ENCODE data around the gene LSM2. TPM values are rescaled to one million over a fixed set of nuclear protein-coding genes. Genes with fewer than 3 reads are reported as not detected.
"Not testable (repeated sequence)": the region's sequence is repeated elsewhere in the genome, so short reads cannot be mapped to it uniquely, and the experiment has no call there.

The LSM2 gene
- total and polyA plus RNA-seq, 2 donors (not counting 1 experiment from before 2014, with no cell fraction given): 52.4 to 57.4 TPM

DNA sequence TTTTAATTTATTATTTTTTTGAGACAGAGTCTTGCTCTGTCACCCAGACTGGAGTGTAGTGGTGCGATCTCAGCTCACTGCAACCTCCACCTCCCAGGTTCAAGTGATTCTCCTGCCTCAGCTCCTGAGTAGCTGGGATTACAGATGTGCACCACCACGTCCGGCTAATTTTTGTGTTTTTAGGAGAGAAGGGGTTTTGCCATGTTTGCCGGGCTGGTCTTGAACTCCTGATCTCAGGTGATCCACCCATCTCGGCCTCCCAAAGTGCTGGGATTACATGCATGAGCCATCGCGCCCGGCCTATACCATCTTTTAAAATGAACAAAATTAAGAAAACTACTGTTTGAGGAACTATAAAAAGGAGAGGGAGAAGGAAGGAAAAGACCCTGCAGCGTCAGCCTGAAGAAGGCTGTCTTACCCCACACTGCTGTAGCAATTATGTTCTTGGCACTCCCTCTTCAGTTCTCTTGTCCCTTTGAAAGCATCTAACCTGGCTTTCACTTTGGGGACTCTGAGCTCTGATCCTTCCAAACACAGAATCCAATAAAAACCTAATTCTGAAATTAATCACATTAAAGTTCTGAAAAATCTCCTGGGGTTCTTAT is 16.9 kb upstream of the LSM2 start:
- H3K9me3 Mint-ChIP-seq (ENCODE audit: insufficient read depth); H4K20me1 ChIP-seq (ENCODE audit: control insufficient read depth, insufficient read depth, low read length, poor library complexity, severe bottlenecking); H3K27ac Mint-ChIP-seq; H3K27me3 ChIP-seq (replicated peaks in 1 of 4; ENCODE audit: control extremely low read depth in 1 of 4, control insufficient read depth in 3 of 4, insufficient read depth in 4 of 4, low read length in 3 of 4); H3K27ac ChIP-seq (ENCODE audit: low read length in 2 of 2); H3K4me3 Mint-ChIP-seq; H3K4me2 ChIP-seq (replicated peaks; ENCODE audit: low read depth, low read length, poor library complexity, severe bottlenecking); H3K27me3 Mint-ChIP-seq; H3K9ac ChIP-seq (ENCODE audit: low read length); H3K4me3 ChIP-seq (ENCODE audit: control extremely low read depth in 1 of 5, extremely low read depth in 1 of 5, insufficient read depth in 1 of 5, low read depth in 2 of 5, low read length in 4 of 5); H3K9me3 ChIP-seq (ENCODE audit: control extremely low read depth in 1 of 3, control insufficient read depth in 2 of 3, insufficient read depth in 1 of 3, low read length in 2 of 3); H3K36me3 ChIP-seq (replicated peaks in 1 of 2; ENCODE audit: control extremely low read depth in 1 of 2, control insufficient read depth in 1 of 2, extremely low read depth in 1 of 2, insufficient read depth in 2 of 2, low read length in 1 of 2); DNase-seq; intact Hi-C loops (cut with micrococcal nuclease); ATAC-seq (ENCODE audit: low read depth); H2AFZ ChIP-seq (ENCODE audit: insufficient read depth, low read depth, low read length, poor library complexity, severe bottlenecking); H3K79me2 ChIP-seq (ENCODE audit: control insufficient read depth, insufficient read depth, low read length): not testable (repeated sequence)
- 45% methylated on average over 4 of the region's 9 CpGs for WGBS (ENCODE audit: insufficient coverage)
- peaks cover 31% of the 10 kb centered on the region for H3K4me1 Mint-ChIP-seq
- CTCF ChIA-PET: interaction anchor here (1.4 kb wide), 1 partner anchor 94 kb away, joined by 4 read pairs; no protein-coding TSS in a partner anchor
- POLR2A ChIA-PET: interaction anchor here (0.7 kb wide), 1 partner anchor 276 kb away, joined by 3 read pairs; the partner anchor contains the start of gene NFKBIL1
- peaks cover 22 to 35% of the 10 kb centered on the region in 2 donors for H3K4me1 ChIP-seq (ENCODE audit: control insufficient read depth in 2 of 2, insufficient read depth in 2 of 2, low read length in 2 of 2)

DNA sequence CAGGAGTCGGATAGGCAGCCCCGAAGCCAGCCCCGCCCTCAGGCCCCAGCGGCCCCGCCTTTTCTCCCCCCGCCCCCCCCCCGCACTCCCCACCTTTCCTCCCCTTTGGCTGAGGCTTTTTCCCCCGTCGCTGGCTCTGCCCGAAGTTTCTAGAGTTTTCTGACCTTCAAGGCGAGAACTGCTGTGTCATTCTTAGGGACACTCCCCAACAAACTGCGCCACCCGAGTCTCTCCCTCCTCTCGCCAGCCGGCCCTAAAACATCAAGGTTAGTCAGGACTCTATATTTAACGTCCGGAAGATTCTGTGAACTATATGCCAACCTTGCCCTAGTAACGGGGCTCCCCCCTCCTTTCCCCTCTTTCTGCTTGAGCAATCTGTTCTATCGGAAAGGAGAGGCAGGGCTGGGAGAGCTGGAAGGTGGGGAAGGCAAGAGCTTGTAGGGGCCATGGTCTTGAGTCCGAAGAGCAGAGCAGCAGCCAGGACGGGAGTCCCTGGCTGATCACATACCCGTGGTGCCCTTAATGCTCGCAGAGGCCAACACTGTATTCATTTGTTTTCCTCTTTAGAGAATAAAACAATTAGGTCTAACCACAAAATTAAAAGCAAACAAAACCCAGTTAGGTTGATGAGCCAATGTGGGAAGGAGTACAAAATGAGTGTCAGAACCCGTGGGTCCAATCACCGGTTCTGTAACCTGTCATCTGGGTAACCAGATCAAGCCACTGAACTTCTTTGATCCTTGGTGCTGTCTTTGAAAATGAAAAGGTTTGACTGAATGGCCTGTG is 15.5 kb upstream of the LSM2 start:
- Histone ChIP-seq H3K4me3 (ENCODE audit: control extremely low read depth in 1 of 5, extremely low read depth in 1 of 5, insufficient read depth in 1 of 5, low read depth in 2 of 5, low read length in 4 of 5) (peak overlapping the region in 4 of 5 experiments; percentile 59 to 79 (median 72)), H3K36me3 (replicated peaks in 1 of 2; ENCODE audit: control extremely low read depth in 1 of 2, control insufficient read depth in 1 of 2, extremely low read depth in 1 of 2, insufficient read depth in 2 of 2, low read length in 1 of 2) (no peaks in the 10 kb centered on the region), H3K4me1 (ENCODE audit: control insufficient read depth in 2 of 2, insufficient read depth in 2 of 2, low read length in 2 of 2) (peaks cover 30 to 46% of the 10 kb centered on the region in 2 donors), H3K9ac (ENCODE audit: low read length) (peak overlapping the region; percentile 75), H3K27ac (ENCODE audit: low read length in 2 of 2) (peak overlapping the region; percentile 77 to 78), H4K20me1 (ENCODE audit: control insufficient read depth, insufficient read depth, low read length, poor library complexity, severe bottlenecking) (no peaks in the 10 kb centered on the region), H3K4me2 (replicated peaks; ENCODE audit: low read depth, low read length, poor library complexity, severe bottlenecking) (peak overlapping the region; percentile 83), H2AFZ (ENCODE audit: insufficient read depth, low read depth, low read length, poor library complexity, severe bottlenecking) (peak overlapping the region; percentile 84), H3K79me2 (ENCODE audit: control insufficient read depth, insufficient read depth, low read length) (no peaks in the 10 kb centered on the region), H3K27me3 (replicated peaks in 1 of 4; ENCODE audit: control extremely low read depth in 1 of 4, control insufficient read depth in 3 of 4, insufficient read depth in 4 of 4, low read length in 3 of 4) (no peaks in the 10 kb centered on the region), H3K9me3 (ENCODE audit: control extremely low read depth in 1 of 3, control insufficient read depth in 2 of 3, insufficient read depth in 1 of 3, low read length in 2 of 3) (no peaks in the 10 kb centered on the region)
- POLR2A ChIA-PET: interaction anchor here (0.6 to 1.2 kb wide), 6 partner anchors 15 to 170 kb away, joined by 3 to 8 read pairs (median 5); partner anchors contain the start of genes BAG6, LSM2 and VARS1
- CTCF ChIA-PET: interaction anchor here (0.7 kb wide), 1 partner anchor 8 kb away, joined by 3 read pairs; no protein-coding TSS in a partner anchor
- intact Hi-C loops (cut with micrococcal nuclease): no loop called here
- Mint-ChIP-seq H3K4me3 (peak overlapping the region; percentile 89), H3K27ac (peak overlapping the region; percentile 98), H3K9me3 (ENCODE audit: insufficient read depth) (no peaks in the 10 kb centered on the region), H3K27me3 (no peaks in the 10 kb centered on the region), H3K4me1 (peaks cover 35% of the 10 kb centered on the region)
- DNase-seq (peak; percentile 74), ATAC-seq (ENCODE audit: low read depth) (peak; percentile 46)
- TF ChIP-seq, protein P1, sequence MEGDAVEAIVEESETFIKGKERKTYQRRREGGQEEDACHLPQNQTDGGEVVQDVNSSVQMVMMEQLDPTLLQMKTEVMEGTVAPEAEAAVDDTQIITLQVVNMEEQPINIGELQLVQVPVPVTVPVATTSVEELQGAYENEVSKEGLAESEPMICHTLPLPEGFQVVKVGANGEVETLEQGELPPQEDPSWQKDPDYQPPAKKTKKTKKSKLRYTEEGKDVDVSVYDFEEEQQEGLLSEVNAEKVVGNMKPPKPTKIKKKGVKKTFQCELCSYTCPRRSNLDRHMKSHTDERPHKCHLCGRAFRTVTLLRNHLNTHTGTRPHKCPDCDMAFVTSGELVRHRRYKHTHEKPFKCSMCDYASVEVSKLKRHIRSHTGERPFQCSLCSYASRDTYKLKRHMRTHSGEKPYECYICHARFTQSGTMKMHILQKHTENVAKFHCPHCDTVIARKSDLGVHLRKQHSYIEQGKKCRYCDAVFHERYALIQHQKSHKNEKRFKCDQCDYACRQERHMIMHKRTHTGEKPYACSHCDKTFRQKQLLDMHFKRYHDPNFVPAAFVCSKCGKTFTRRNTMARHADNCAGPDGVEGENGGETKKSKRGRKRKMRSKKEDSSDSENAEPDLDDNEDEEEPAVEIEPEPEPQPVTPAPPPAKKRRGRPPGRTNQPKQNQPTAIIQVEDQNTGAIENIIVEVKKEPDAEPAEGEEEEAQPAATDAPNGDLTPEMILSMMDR (IDR thresholded peaks at IDR 0.05): no peak
- no peak for TF ChIP-seq EZH2 (IDR thresholded peaks at IDR 0.05; ENCODE audit: borderline replicate concordance, insufficient read depth, low read depth, low read length, poor library complexity, severe bottlenecking)
- WGBS (ENCODE audit: insufficient coverage): 3% methylated on average over 15 of the region's 25 CpGs
